ENCODE data around the gene NISCH. TPM values are rescaled to one million over a fixed set of nuclear protein-coding genes. Genes with fewer than 3 reads are reported as not detected.
A peak's percentile ranks its signal among the peaks of the same experiment; 100 is the strongest.

The NISCH gene
- total RNA-seq = 52.1 and 74.5 TPM in 2 replicates
- 58.9 and 66.3 TPM in 2 replicates for polyA plus RNA-seq

DNA sequence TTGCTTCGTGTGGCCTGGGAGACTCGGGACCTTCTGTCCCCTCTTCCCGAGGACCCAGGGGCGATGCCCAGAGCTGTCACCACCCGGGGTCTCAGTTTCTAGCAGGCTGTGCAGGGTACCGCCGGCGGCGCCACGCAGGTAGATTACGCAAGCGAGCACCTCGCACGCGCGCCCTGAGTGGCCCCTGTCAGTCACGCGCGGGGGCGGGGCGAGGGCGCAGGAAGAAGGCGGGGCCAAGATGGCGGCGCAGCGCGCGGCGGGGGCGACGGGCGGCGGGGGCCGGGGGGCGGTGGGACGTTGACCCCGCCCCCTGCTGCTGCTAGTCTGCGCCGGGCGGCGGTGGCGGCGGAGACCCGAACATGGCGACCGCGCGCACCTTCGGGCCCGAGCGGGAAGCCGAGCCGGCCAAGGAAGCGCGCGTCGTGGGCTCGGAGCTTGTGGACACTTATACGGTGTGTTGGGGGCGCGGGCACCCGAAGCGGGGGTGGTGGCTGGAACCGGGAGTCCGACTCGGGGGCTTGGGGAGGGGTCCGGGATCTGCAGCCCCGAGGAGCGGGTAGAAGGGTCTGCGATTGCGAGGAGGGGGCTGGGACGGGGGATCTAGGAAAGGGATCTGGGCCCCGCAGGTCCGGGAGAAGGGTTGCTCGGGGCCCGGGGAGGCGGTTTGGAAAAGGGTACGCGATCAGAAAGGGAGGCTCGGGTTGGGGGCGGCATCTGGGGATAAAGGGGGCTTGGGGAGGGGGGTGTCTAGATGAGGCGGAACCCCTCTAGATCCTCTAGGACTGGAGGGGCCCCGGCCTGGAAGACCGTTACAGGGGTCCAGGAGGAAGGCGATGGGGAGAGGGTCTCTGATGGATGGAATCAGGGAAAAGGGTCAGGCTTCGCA is at the start of gene NISCH:
NISCH (plus strand) TSS at position 322 of the 886 bp plus-strand sequence; CDS start at position 360, 38 bp downstream.
- peak within 1 kb of the TSS; percentile 96 for H3K4me2 ChIP-seq
- H3K27ac ChIP-seq = peak within 1 kb of the TSS; percentile 83
- whole genome bisulfite sequencing (ENCODE audit: low lambda C conversion rate, missing lambda C conversion rate) = 2% methylated on average over 37 of the region's 86 CpGs
- no peak for TF ChIP-seq EZH2 (IDR thresholded peaks at IDR 0.05; ENCODE audit: borderline replicate concordance)
- no peak for TF ChIP-seq EZH2phosphoT487 (IDR thresholded peaks at IDR 0.05; ENCODE audit: low read depth, severe bottlenecking, unreplicated experiment)
- peaks cover 52% of the 10 kb centered on the region for H3K79me2 ChIP-seq
- H3K36me3 ChIP-seq (replicated peaks; ENCODE audit: insufficient read depth, low read depth) = peaks cover 2% of the 10 kb centered on the region
- H3K27me3 ChIP-seq = no peaks in the 10 kb centered on the region
- peak within 1 kb of the TSS; percentile 67 for H3K4me3 ChIP-seq
- H3K9me2 ChIP-seq (replicated peaks; ENCODE audit: insufficient read depth) = no peaks in the 10 kb centered on the region
- peak; percentile 97 for DNase-seq (ENCODE audit: low spot score)
- H3K9me3 ChIP-seq (ENCODE audit: low read depth) = no peaks in the 10 kb centered on the region
- H3K4me1 ChIP-seq (ENCODE audit: insufficient read depth) = peaks cover 21% of the 10 kb centered on the region
- H2AFZ ChIP-seq = peak within 1 kb of the TSS; percentile 67
- no peaks in the 10 kb centered on the region for H4K20me1 ChIP-seq (ENCODE audit: insufficient read depth, poor library complexity, severe bottlenecking)

DNA sequence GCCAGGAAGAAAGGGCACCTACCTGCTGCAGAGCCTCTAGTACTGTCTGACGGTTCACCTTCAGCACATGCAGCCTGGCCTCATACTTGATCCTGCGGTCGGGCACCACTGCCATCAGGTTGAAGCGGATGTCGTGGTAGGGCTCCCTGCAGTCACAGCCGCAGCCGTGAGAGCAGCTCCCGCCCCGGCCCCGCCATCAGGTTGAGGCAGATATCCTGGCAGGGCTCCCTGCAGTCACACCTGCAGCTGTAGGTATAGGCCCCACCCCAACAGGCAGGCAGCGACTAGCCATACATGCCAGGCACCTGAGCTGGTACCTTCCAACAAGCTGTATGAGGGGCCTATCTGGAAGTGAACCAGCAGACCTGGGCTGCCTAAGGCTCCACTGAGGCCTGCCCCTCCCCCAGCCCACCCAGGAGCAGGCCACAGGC is 49.2 kb upstream of the NISCH start:
- no peak overlapping the region for H2AFZ ChIP-seq
- TF ChIP-seq EZH2 (IDR thresholded peaks at IDR 0.05; ENCODE audit: borderline replicate concordance) (no peak), EZH2phosphoT487 (IDR thresholded peaks at IDR 0.05; ENCODE audit: low read depth, severe bottlenecking, unreplicated experiment) (no peak)
- TF ChIP-seq, protein P1, sequence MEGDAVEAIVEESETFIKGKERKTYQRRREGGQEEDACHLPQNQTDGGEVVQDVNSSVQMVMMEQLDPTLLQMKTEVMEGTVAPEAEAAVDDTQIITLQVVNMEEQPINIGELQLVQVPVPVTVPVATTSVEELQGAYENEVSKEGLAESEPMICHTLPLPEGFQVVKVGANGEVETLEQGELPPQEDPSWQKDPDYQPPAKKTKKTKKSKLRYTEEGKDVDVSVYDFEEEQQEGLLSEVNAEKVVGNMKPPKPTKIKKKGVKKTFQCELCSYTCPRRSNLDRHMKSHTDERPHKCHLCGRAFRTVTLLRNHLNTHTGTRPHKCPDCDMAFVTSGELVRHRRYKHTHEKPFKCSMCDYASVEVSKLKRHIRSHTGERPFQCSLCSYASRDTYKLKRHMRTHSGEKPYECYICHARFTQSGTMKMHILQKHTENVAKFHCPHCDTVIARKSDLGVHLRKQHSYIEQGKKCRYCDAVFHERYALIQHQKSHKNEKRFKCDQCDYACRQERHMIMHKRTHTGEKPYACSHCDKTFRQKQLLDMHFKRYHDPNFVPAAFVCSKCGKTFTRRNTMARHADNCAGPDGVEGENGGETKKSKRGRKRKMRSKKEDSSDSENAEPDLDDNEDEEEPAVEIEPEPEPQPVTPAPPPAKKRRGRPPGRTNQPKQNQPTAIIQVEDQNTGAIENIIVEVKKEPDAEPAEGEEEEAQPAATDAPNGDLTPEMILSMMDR (IDR thresholded peaks at IDR 0.05; ENCODE audit: poor library complexity) = no peak
- no peaks in the 10 kb centered on the region for H3K36me3 ChIP-seq (replicated peaks; ENCODE audit: insufficient read depth, low read depth)
- H3K9me3 ChIP-seq (ENCODE audit: low read depth) = no peaks in the 10 kb centered on the region
- H3K79me2 ChIP-seq = peaks cover 24% of the 10 kb centered on the region
- peaks cover 7% of the 10 kb centered on the region for H3K4me1 ChIP-seq (ENCODE audit: insufficient read depth)
- H3K27ac ChIP-seq = no peak overlapping the region
- no peaks in the 10 kb centered on the region for H3K27me3 ChIP-seq
- 97% methylated on average over 11 of the region's 11 CpGs for WGBS (ENCODE audit: low lambda C conversion rate, missing lambda C conversion rate)
- H3K9me2 ChIP-seq (replicated peaks; ENCODE audit: insufficient read depth) = no peaks in the 10 kb centered on the region
- DNase-seq (ENCODE audit: low spot score) = no peak
- H3K4me3 ChIP-seq = no peak overlapping the region
- no peaks in the 10 kb centered on the region for H4K20me1 ChIP-seq (ENCODE audit: insufficient read depth, poor library complexity, severe bottlenecking)
- no peak overlapping the region for H3K4me2 ChIP-seq

DNA sequence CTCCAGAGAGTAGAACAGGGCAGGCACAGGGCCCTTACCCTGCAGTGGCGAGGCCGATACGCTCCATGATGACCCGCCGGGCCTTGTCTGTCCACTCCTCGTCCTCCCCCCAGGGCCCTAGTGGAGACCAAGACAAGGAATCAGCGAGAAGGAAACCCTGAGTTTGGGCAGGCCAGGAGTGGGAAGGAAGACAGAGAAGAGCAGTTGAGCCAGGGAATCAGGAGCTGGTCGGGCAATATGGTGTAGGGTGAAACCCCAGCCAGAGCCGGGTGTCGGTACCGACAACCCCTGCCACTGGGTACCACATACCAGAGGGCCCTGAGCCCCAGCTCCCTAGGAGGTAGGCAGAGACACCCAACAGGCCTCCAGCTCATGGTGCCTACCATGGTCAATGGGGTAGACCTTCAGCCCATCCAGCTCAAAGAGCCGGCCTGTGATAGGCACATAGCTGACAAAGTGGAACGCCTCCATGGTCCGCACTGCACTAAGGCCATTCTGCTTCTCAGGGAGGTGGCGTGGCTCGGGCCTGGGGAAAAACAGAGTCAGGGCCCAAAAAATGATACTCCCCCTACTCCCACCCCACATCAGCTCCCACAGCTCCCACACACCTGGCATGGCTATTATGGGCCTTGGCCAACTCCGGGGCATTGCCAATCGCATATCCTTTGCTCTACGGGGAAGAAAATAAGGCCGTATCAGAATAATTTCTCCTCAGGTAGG is 48.5 kb upstream of the NISCH start:
- H3K9me2 ChIP-seq (replicated peaks; ENCODE audit: insufficient read depth) = no peaks in the 10 kb centered on the region
- H3K27me3 ChIP-seq = no peaks in the 10 kb centered on the region
- TF ChIP-seq, protein P1 (IDR thresholded peaks at IDR 0.05; ENCODE audit: poor library complexity) = no peak
- TF ChIP-seq EZH2phosphoT487 (IDR thresholded peaks at IDR 0.05; ENCODE audit: low read depth, severe bottlenecking, unreplicated experiment) (no peak), EZH2 (IDR thresholded peaks at IDR 0.05; ENCODE audit: borderline replicate concordance) (no peak)
- no peak overlapping the region for H3K27ac ChIP-seq
- no peaks in the 10 kb centered on the region for H3K36me3 ChIP-seq (replicated peaks; ENCODE audit: insufficient read depth, low read depth)
- WGBS (ENCODE audit: low lambda C conversion rate, missing lambda C conversion rate) = 94% methylated on average over 20 of the region's 20 CpGs
- no peaks in the 10 kb centered on the region for H4K20me1 ChIP-seq (ENCODE audit: insufficient read depth, poor library complexity, severe bottlenecking)
- peaks cover 30% of the 10 kb centered on the region for H3K79me2 ChIP-seq
- DNase-seq (ENCODE audit: low spot score) = no peak
- H3K4me2 ChIP-seq = no peak overlapping the region
- peaks cover 13% of the 10 kb centered on the region for H3K4me1 ChIP-seq (ENCODE audit: insufficient read depth)
- no peak overlapping the region for H3K4me3 ChIP-seq
- H3K9me3 ChIP-seq (ENCODE audit: low read depth) = no peaks in the 10 kb centered on the region
- H2AFZ ChIP-seq = no peak overlapping the region
